HCT116 (cell line): ENCODE measurements around the gene SMIM28. TPM values are rescaled to one million over a fixed set of nuclear protein-coding genes. Genes with fewer than 3 reads are reported as not detected.

Experiments used
- ATAC-seq: fragments of 200-7000 bp; cut with Tn5 transposase; 2 replicates; pipeline ENCODE4 v1.9.1; 2020; ENCODE audit warnings: mild to moderate bottlenecking, moderate library complexity
- BruUV-seq: library from RNA; stranded (reverse); fragments of 400-500 nt; replicated peaks from 2 replicates; lab custom pipeline; 2021; lab: Mats Ljungman, UMichigan
- CTCF ChIA-PET: fragments of 300-600 bp; sonication (Branson Sonifier 250); formaldehyde crosslinking; loops from one replicate; lab custom pipeline; 2021; ENCODE audit warnings: antibody characterized with exemption; lab: Charles Lee
- POLR2A ChIA-PET: fragments of 300-600, 350-600 bp; sonication (Branson Sonifier 250); formaldehyde crosslinking; loops from one replicate; lab custom pipeline; 2021; ENCODE audit warnings: antibody characterized with exemption; lab: Charles Lee
- RAD21 ChIA-PET, 2 experiments: fragments of 300-600 bp; sonication (Branson Sonifier 250); formaldehyde crosslinking; loops; one replicate each; lab custom pipeline; 2023; ENCODE audit warnings: low total read pairs in 2 of 2; ENCODE audit not compliant: uncharacterized antibody in 2 of 2, unreplicated experiment in 2 of 2, low non-redundant PET in 1 of 2; lab: Charles Lee
- DNase-seq: peaks from one replicate; pipeline ENCODE4 v3.0.0-alpha.2; 2010; ENCODE audit warnings: low read depth, low spot score
- H2AFZ ChIP-seq: fragments of 200-600 bp; shearing (Covaris generic), sonication (generic); 2 replicates; pipeline ENCODE4 v1.6.1; 2017; ENCODE audit warnings: low read depth, mixed run types, mixed read lengths, antibody characterized with exemption, low read length; ENCODE audit not compliant: poor library complexity, severe bottlenecking
- H3K27ac ChIP-seq: 2 replicates; pipeline ENCODE4 v1.5.1; 2012; ENCODE audit warnings: low read depth, low read length
- H3K27me3 ChIP-seq: fragments of 200-600 bp; sonication (generic); 2 replicates; pipeline ENCODE4 v1.6.1; 2016; ENCODE audit warnings: mixed run types, low read length, mixed read lengths; ENCODE audit not compliant: insufficient read depth
- H3K36me3 ChIP-seq, 2 experiments: fragments of 200-500 bp in 1 of 2; fragments of 200-600 bp in 1 of 2; sonication (Bioruptor generic) in 1 of 2; sonication (generic) in 1 of 2; 2 replicates each; pipeline versions ENCODE4 v1.5.1 to v1.6.1; 2014 to 2016; ENCODE audit warnings: low read length in 2 of 2, inconsistent platforms in 1 of 2, mixed read lengths in 1 of 2, mixed run types in 1 of 2; ENCODE audit not compliant: insufficient read depth in 2 of 2, control insufficient read depth in 1 of 2
- H3K4me1 ChIP-seq, 2 experiments: fragments of 200-600 bp in 1 of 2; sonication (generic) in 1 of 2; 2 replicates each; pipeline versions ENCODE4 v1.5.1 to v1.6.1; 2012 to 2017; ENCODE audit warnings: low read length in 2 of 2, inconsistent platforms in 1 of 2, mild to moderate bottlenecking in 1 of 2, mixed read lengths in 1 of 2, mixed run types in 1 of 2, moderate library complexity in 1 of 2; ENCODE audit not compliant: insufficient read depth in 2 of 2, control insufficient read depth in 1 of 2
- H3K4me2 ChIP-seq: fragments of 200-600 bp; sonication (generic); 2 replicates; pipeline ENCODE4 v1.6.1; 2017; ENCODE audit warnings: mixed run types, low read length, mixed read lengths
- H3K4me3 ChIP-seq, 2 experiments: fragments of 200-600 bp in 1 of 2; sonication (generic) in 1 of 2; replicated peaks in 1 of 2; 2 replicates each; pipeline ENCODE4 v1.5.1; 2011 to 2016; ENCODE audit warnings: low read length in 2 of 2, control low read depth in 1 of 2, low read depth in 1 of 2, mild to moderate bottlenecking in 1 of 2, mixed read lengths in 1 of 2, mixed run types in 1 of 2
- H3K79me2 ChIP-seq: fragments of 200-600 bp; sonication (generic); 2 replicates; pipeline ENCODE4 v1.6.1; 2017; ENCODE audit warnings: mild to moderate bottlenecking, mixed run types, low read length, moderate library complexity, mixed read lengths; ENCODE audit not compliant: insufficient read depth
- H3K9ac ChIP-seq: fragments of 200-600 bp; sonication (generic); 2 replicates; pipeline ENCODE4 v1.6.1; 2016; ENCODE audit warnings: low read length, mixed read lengths
- H3K9me2 ChIP-seq: fragments of 200-600 bp; sonication (generic), shearing (Covaris generic); 2 replicates; pipeline ENCODE4 v1.6.1; 2017; ENCODE audit warnings: mixed run types, mild to moderate bottlenecking, moderate library complexity; ENCODE audit not compliant: insufficient read depth
- H3K9me3 ChIP-seq, 2 experiments: fragments of 200-500 bp in 1 of 2; fragments of 200-600 bp in 1 of 2; sonication (Bioruptor generic) in 1 of 2; sonication (generic) in 1 of 2; 2 replicates each; pipeline ENCODE4 v1.6.1; 2014 to 2017; ENCODE audit warnings: low read length in 2 of 2, mixed read lengths in 2 of 2, inconsistent platforms in 1 of 2, low read depth in 1 of 2, mild to moderate bottlenecking in 1 of 2, mixed run types in 1 of 2, moderate library complexity in 1 of 2; ENCODE audit not compliant: control insufficient read depth in 1 of 2, insufficient read depth in 1 of 2
- H4K20me1 ChIP-seq: fragments of 200-600 bp; sonication (generic), shearing (Covaris generic); 2 replicates; pipeline ENCODE4 v1.6.1; 2017; ENCODE audit warnings: mixed run types, mild to moderate bottlenecking, moderate library complexity; ENCODE audit not compliant: insufficient read depth
- ATF3 ChIP-seq: IDR thresholded peaks from 2 replicates; pipeline ENCODE4 v1.6.1; 2012
- CBX3 ChIP-seq: IDR thresholded peaks from 2 replicates; pipeline ENCODE4 v1.6.1; 2012; ENCODE audit warnings: low read depth
- CEBPB ChIP-seq: IDR thresholded peaks from 2 replicates; pipeline ENCODE4 v1.6.1; 2012; ENCODE audit warnings: low read depth
- CTCF ChIP-seq, 3 experiments: fragments of 200-600 bp in 1 of 3; sonication (generic) in 1 of 3; IDR thresholded peaks in 2 of 3; conservative IDR thresholded peaks in 1 of 3; 2 replicates each; pipeline ENCODE4 v1.5.1; 2012 to 2017; ENCODE audit warnings: low read depth in 2 of 3, low read length in 2 of 3, antibody characterized with exemption in 1 of 3, borderline replicate concordance in 1 of 3, control low read depth in 1 of 3, mild to moderate bottlenecking in 1 of 3, mixed read lengths in 1 of 3, mixed run types in 1 of 3, moderate library complexity in 1 of 3; ENCODE audit not compliant: insufficient read depth in 1 of 3
- EGR1 ChIP-seq: IDR thresholded peaks from 2 replicates; pipeline ENCODE4 v1.6.1; 2012; ENCODE audit warnings: low read depth
- ELF1 ChIP-seq: IDR thresholded peaks from 2 replicates; pipeline ENCODE4 v1.6.1; 2012; ENCODE audit warnings: low read depth, borderline replicate concordance
- EZH2 ChIP-seq: fragments of 200-600 bp; sonication (generic); IDR thresholded peaks from 2 replicates; pipeline ENCODE4 v1.6.1; 2017; ENCODE audit warnings: antibody characterized with exemption, mixed run types
- JUND ChIP-seq: IDR thresholded peaks from 2 replicates; pipeline ENCODE4 v1.6.1; 2012
- MAX ChIP-seq: IDR thresholded peaks from 2 replicates; pipeline ENCODE4 v1.6.1; 2012
- POLR2AphosphoS5 ChIP-seq: IDR thresholded peaks from 2 replicates; pipeline ENCODE4 v1.6.1; 2011; ENCODE audit warnings: mild to moderate bottlenecking, low read depth, low read length, moderate library complexity
- RAD21 ChIP-seq: IDR thresholded peaks from 2 replicates; pipeline ENCODE4 v1.6.1; 2012; ENCODE audit warnings: low read depth, mild to moderate bottlenecking
- SIN3A ChIP-seq: IDR thresholded peaks from 2 replicates; pipeline ENCODE4 v1.6.1; 2012; ENCODE audit warnings: low read depth
- SP1 ChIP-seq: IDR thresholded peaks from 2 replicates; pipeline ENCODE4 v1.6.1; 2012; ENCODE audit warnings: low read depth
- YY1 ChIP-seq: IDR thresholded peaks from 2 replicates; pipeline ENCODE4 v1.6.1; 2011; ENCODE audit warnings: low read length, low read depth, moderate library complexity, mild to moderate bottlenecking; ENCODE audit not compliant: insufficient replicate concordance; ENCODE audit errors: extremely low read depth
- ZNF274 ChIP-seq: fragments of 200-500 bp; sonication (Bioruptor generic); IDR thresholded peaks from 2 replicates; pipeline ENCODE4 v1.6.1; 2014; ENCODE audit warnings: mild to moderate bottlenecking, low read depth, low read length, inconsistent platforms
- intact Hi-C: fragments of 100-400 bp; cut with micrococcal nuclease; formaldehyde crosslinking; loops from 2 replicates; pipeline ENCODE4 v1.10.0; 2022
- total RNA-seq: library from RNA; stranded (reverse); gene quantifications from one replicate; pipeline ENCODE4 v1.2.1, GENCODE V29; 2021; ENCODE audit not compliant: unreplicated experiment

Gene SMIM28
- total RNA-seq, 1 experiment from 2014 or later = not detected

- CTCF ChIA-PET = interaction anchor here (0.8 to 3.0 kb wide), 2 partner anchors 26 to 80 kb away, joined by 3 to 14 read pairs; no protein-coding TSS in a partner anchor
- Histone ChIP-seq H3K27ac (no peak overlapping the region), H4K20me1 (no peaks in the 10 kb centered on the region), H3K4me1 (no peaks in the 10 kb centered on the region), H3K79me2 (no peaks in the 10 kb centered on the region), H2AFZ (no peak overlapping the region), H3K9ac (no peak overlapping the region), H3K36me3 (no peaks in the 10 kb centered on the region), H3K27me3 (no peaks in the 10 kb centered on the region), H3K4me2 (no peak overlapping the region), H3K9me3 (no peaks in the 10 kb centered on the region), H3K4me3 (no peak overlapping the region), H3K9me2 (no peaks in the 10 kb centered on the region)
- POLR2A ChIA-PET = no interaction called here
- BruUV-seq = no TSS peak
- ATAC-seq (peak; percentile 72), DNase-seq (peak; percentile 21)
- intact Hi-C loops = loop anchor here (1.0 to 5.0 kb wide), 4 partner anchors 80 to 338 kb away; no protein-coding TSS in a partner anchor
- RAD21 ChIA-PET = interaction anchor here in 1 of 2 experiments (0.6 kb wide), 1 partner anchor 157 kb away, joined by 4 read pairs; no protein-coding TSS in a partner anchor
- peak; percentile 57 to 81 (median 75); a peak in 5 of 6 replicates for TF ChIP-seq CTCF (IDR thresholded peaks at IDR 0.05 in 2 of 3, conservative IDR thresholded peaks at IDR 0.05 in 1 of 3; ENCODE audit: borderline replicate concordance in 1 of 3, insufficient read depth in 1 of 3, low read depth in 2 of 3, low read length in 2 of 3)
- no peak for TF ChIP-seq EZH2
- TF ChIP-seq RAD21 = peak; percentile 87
Observed at GRCh38 chr6:138428944-138429598, 51.4 kb downstream of the SMIM28 start.

- H3K4me1 ChIP-seq = no peaks in the 10 kb centered on the region
- H2AFZ ChIP-seq = no peak overlapping the region
- H3K9ac ChIP-seq = no peak overlapping the region
- intact Hi-C loops = loop anchor here (1.0 to 5.0 kb wide), 4 partner anchors 80 to 337 kb away; no protein-coding TSS in a partner anchor
- H3K4me2 ChIP-seq = no peak overlapping the region
- H3K9me3 ChIP-seq = no peaks in the 10 kb centered on the region
- no peaks in the 10 kb centered on the region for H3K9me2 ChIP-seq
- H3K36me3 ChIP-seq = no peaks in the 10 kb centered on the region
- no peaks in the 10 kb centered on the region for H3K27me3 ChIP-seq
- no TSS peak for BruUV-seq
- DNase-seq = no peak
- RAD21 ChIA-PET = interaction anchor here in 1 of 2 experiments (0.6 kb wide), 1 partner anchor 156 kb away, joined by 4 read pairs; no protein-coding TSS in a partner anchor
- CTCF ChIA-PET = interaction anchor here (0.8 to 3.0 kb wide), 2 partner anchors 26 to 79 kb away, joined by 3 to 14 read pairs; no protein-coding TSS in a partner anchor
- ATAC-seq = no peak
- no peaks in the 10 kb centered on the region for H4K20me1 ChIP-seq
- no peaks in the 10 kb centered on the region for H3K79me2 ChIP-seq
- no peak overlapping the region for H3K27ac ChIP-seq
- POLR2A ChIA-PET = no interaction called here
- no peak overlapping the region for H3K4me3 ChIP-seq
- no peak for TF ChIP-seq CTCF (IDR thresholded peaks at IDR 0.05 in 2 of 3, conservative IDR thresholded peaks at IDR 0.05 in 1 of 3; ENCODE audit: borderline replicate concordance in 1 of 3, insufficient read depth in 1 of 3, low read depth in 2 of 3, low read length in 2 of 3)
- no peak for TF ChIP-seq CBX3
- TF ChIP-seq EGR1 = no peak
- no peak for TF ChIP-seq MAX
- no peak for TF ChIP-seq JUND
- no peak for TF ChIP-seq SP1
- TF ChIP-seq ELF1 = no peak
- no peak for TF ChIP-seq CEBPB
- no peak for TF ChIP-seq YY1
- TF ChIP-seq ZNF274 = no peak
- no peak for TF ChIP-seq ATF3
- no peak for TF ChIP-seq SIN3A
- TF ChIP-seq POLR2AphosphoS5 = no peak
Observed at GRCh38 chr6:138429761-138430160, 52.1 kb downstream of the SMIM28 start.
